ENCODE data around the gene ANKRD33B. TPM values are rescaled to one million over a fixed set of nuclear protein-coding genes. Genes with fewer than 3 reads are reported as not detected.

Gene ANKRD33B
- total RNA-seq, 1 experiment from 2014 or later: 6.9 TPM

- H3K4me1 Mint-ChIP-seq: peaks cover 12 to 13% of the 10 kb centered on the region in 2 experiments
- Histone ChIP-seq H3K14ac (ENCODE audit: insufficient read depth, low read length) (no peak overlapping the region), H3K27me3 (ENCODE audit: insufficient read depth, low read length) (no peaks in the 10 kb centered on the region), H2BK12ac (ENCODE audit: insufficient read length, low read depth, low read length) (no peak overlapping the region), H3K79me1 (ENCODE audit: insufficient read depth, low read depth, low read length, poor library complexity, severe bottlenecking) (no peaks in the 10 kb centered on the region), H2BK5ac (ENCODE audit: insufficient read length, low read length) (no peak overlapping the region), H4K8ac (replicated peaks; ENCODE audit: insufficient read length, low read depth, low read length) (no peak overlapping the region), H2BK20ac (ENCODE audit: low read depth, low read length, poor library complexity, severe bottlenecking) (no peak overlapping the region), H2BK15ac (ENCODE audit: low read depth, low read length) (no peak overlapping the region), H3K56ac (ENCODE audit: insufficient read length, low read depth, low read length) (no peak overlapping the region), H3K18ac (ENCODE audit: insufficient read length, low read depth, low read length) (no peak overlapping the region), H3T11ph (ENCODE audit: low read length) (no peak overlapping the region), H3K79me2 (ENCODE audit: insufficient read depth, low read length) (no peaks in the 10 kb centered on the region), H2AFZ (ENCODE audit: low read length) (no peak overlapping the region), H4K20me1 (ENCODE audit: control insufficient read depth, insufficient read depth, insufficient read length) (no peaks in the 10 kb centered on the region), H3K23me2 (ENCODE audit: insufficient read length, low read depth, low read length, poor library complexity, severe bottlenecking) (no peaks in the 10 kb centered on the region), H4K91ac (ENCODE audit: insufficient read length, low read depth, low read length) (no peak overlapping the region), H3K4me2 (ENCODE audit: insufficient read depth, insufficient read length, low read length) (no peak overlapping the region), H3K9ac (ENCODE audit: extremely low read depth, insufficient read length, low read length) (no peak overlapping the region), H3K27ac (ENCODE audit: insufficient read length, low read depth, low read length) (no peak overlapping the region), H2AK5ac (ENCODE audit: insufficient read length, low read length) (no peak overlapping the region), H3K4ac (ENCODE audit: low read depth, low read length) (no peak overlapping the region), H3K4me1 (ENCODE audit: insufficient read depth, low read length) (no peaks in the 10 kb centered on the region), H4K5ac (ENCODE audit: insufficient read length, low read depth, low read length) (no peak overlapping the region), H2BK120ac (ENCODE audit: low read depth, low read length, poor library complexity, severe bottlenecking) (no peak overlapping the region), H3K9me3 (ENCODE audit: control insufficient read depth, low read depth, low read length) (no peaks in the 10 kb centered on the region), H3K23ac (ENCODE audit: insufficient read length, low read depth, low read length) (no peak overlapping the region)
- H3K27me3 Mint-ChIP-seq (ENCODE audit: low read depth): no peaks in the 10 kb centered on the region
- no peak for DNase-seq
- H3K9me3 Mint-ChIP-seq: no peaks in the 10 kb centered on the region; a peak in 2 of 5 replicates
- WGBS (ENCODE audit: extremely low coverage, insufficient read length, low lambda C conversion rate): no CpG with 5 or more reads among the region's 3 CpGs
- peaks cover 0 to 1% (median 0%) of the 10 kb centered on the region in 3 experiments; a peak in 2 of 7 replicates for H3K36me3 Mint-ChIP-seq (ENCODE audit: insufficient read depth in 1 of 3, low read depth in 3 of 3)
- no peak overlapping the region for H3K4me3 Mint-ChIP-seq
- no peak overlapping the region for H3K27ac Mint-ChIP-seq
- TF ChIP-seq CTCF (conservative IDR thresholded peaks at IDR 0.05): no peak
These were observed 32.4 kb downstream of the ANKRD33B start for GRCh38 chr5:10596310-10596703.
